T-helper 2 cell treated with Interferon-gamma antibody and Interleukin-4, amounts not matched to agents 5 μg/mL and 100 μg/mL, for 36 hours (primary cell): ENCODE results near the gene IFITM2.
"Not testable (repeated sequence)": the region's sequence is repeated elsewhere in the genome, so short reads cannot be mapped to it uniquely, and the experiment has no call there.

Experiments used
- DNase-seq: peaks from one replicate; pipeline ENCODE4 v3.0.0; 2021; ENCODE audit warnings: low spot score
- H3K27ac Mint-ChIP-seq: one replicate; pipeline ENCODE4 v1.8.0; 2021; ENCODE audit warnings: mild to moderate bottlenecking, mixed read lengths
- H3K27me3 Mint-ChIP-seq: one replicate; pipeline ENCODE4 v1.8.0; 2021; ENCODE audit warnings: low read depth, mixed read lengths
- H3K36me3 Mint-ChIP-seq: one replicate; pipeline ENCODE4 v1.8.0; 2021; ENCODE audit warnings: low read depth, mixed read lengths
- H3K4me1 Mint-ChIP-seq: one replicate; pipeline ENCODE4 v1.8.0; 2021; ENCODE audit warnings: low read depth, mixed read lengths
- H3K4me3 Mint-ChIP-seq: one replicate; pipeline ENCODE4 v1.8.0; 2022; ENCODE audit warnings: mild to moderate bottlenecking, moderate library complexity, mixed read lengths
- H3K9me3 Mint-ChIP-seq: one replicate; pipeline ENCODE4 v1.8.0; 2021; ENCODE audit warnings: mixed read lengths

The IFITM2 gene

GRCh38 chr11:315516-315994, 7.9 kb downstream of the IFITM2 start:
- DNase-seq, result no peak
- H3K9me3 Mint-ChIP-seq, result no peaks in the 10 kb centered on the region
- no peaks in the 10 kb centered on the region for H3K27me3 Mint-ChIP-seq
- H3K36me3 Mint-ChIP-seq, result peaks cover 46% of the 10 kb centered on the region
- peak overlapping the region; percentile 90 for H3K27ac Mint-ChIP-seq
- peak overlapping the region; percentile 96 for H3K4me3 Mint-ChIP-seq
- H3K4me1 Mint-ChIP-seq, result peaks cover 31% of the 10 kb centered on the region

GRCh38 chr11:316031-316701, 8.6 kb downstream of the IFITM2 start:
- H3K9me3 Mint-ChIP-seq, result no peaks in the 10 kb centered on the region
- H3K4me1 Mint-ChIP-seq, result peaks cover 32% of the 10 kb centered on the region
- peak overlapping the region; percentile 96 for H3K27ac Mint-ChIP-seq
- no peaks in the 10 kb centered on the region for H3K27me3 Mint-ChIP-seq
- H3K4me3 Mint-ChIP-seq, result peak overlapping the region; percentile 96
- peaks cover 47% of the 10 kb centered on the region for H3K36me3 Mint-ChIP-seq
- DNase-seq, result no peak

GRCh38 chr11:316891-317301, 9.3 kb downstream of the IFITM2 start:
- Mint-ChIP-seq H3K27me3 (no peaks in the 10 kb centered on the region), H3K4me3 (peak overlapping the region; percentile 96), H3K9me3 (no peaks in the 10 kb centered on the region), H3K27ac (peak overlapping the region; percentile 96), H3K4me1 (peaks cover 30% of the 10 kb centered on the region), H3K36me3 (peaks cover 46% of the 10 kb centered on the region)
- DNase-seq, result no peak

GRCh38 chr11:317668-318404, 10.2 kb downstream of the IFITM2 start:
- Mint-ChIP-seq H3K4me3 (peak overlapping the region; percentile 96), H3K27ac (peak overlapping the region; percentile 96), H3K36me3 (peaks cover 44% of the 10 kb centered on the region), H3K4me1 (peaks cover 22% of the 10 kb centered on the region)
- H3K27me3 Mint-ChIP-seq, DNase-seq, H3K9me3 Mint-ChIP-seq: not testable (repeated sequence)

GRCh38 chr11:318405-319120, 10.9 kb downstream of the IFITM2 start:
- not testable (repeated sequence) for H3K9me3 Mint-ChIP-seq, H3K4me3 Mint-ChIP-seq, H3K27ac Mint-ChIP-seq, DNase-seq, H3K27me3 Mint-ChIP-seq
- Mint-ChIP-seq H3K36me3 (peaks cover 43% of the 10 kb centered on the region), H3K4me1 (peaks cover 17% of the 10 kb centered on the region)

GRCh38 chr11:319121-319887, 11.7 kb downstream of the IFITM2 start:
- H3K9me3 Mint-ChIP-seq, DNase-seq, H3K27me3 Mint-ChIP-seq: not testable (repeated sequence)
- Mint-ChIP-seq H3K4me1 (peaks cover 21% of the 10 kb centered on the region), H3K36me3 (peaks cover 39% of the 10 kb centered on the region), H3K4me3 (peak overlapping the region; percentile 74), H3K27ac (peak overlapping the region; percentile 79)

- not testable (repeated sequence) for H3K27me3 Mint-ChIP-seq, H3K9me3 Mint-ChIP-seq, DNase-seq
- H3K4me3 Mint-ChIP-seq, result peak overlapping the region; percentile 74
- H3K36me3 Mint-ChIP-seq, result peaks cover 33% of the 10 kb centered on the region
- peaks cover 25% of the 10 kb centered on the region for H3K4me1 Mint-ChIP-seq
- H3K27ac Mint-ChIP-seq, result peak overlapping the region; percentile 79
These were observed 12.3 kb downstream of the IFITM2 start for GRCh38 chr11:319888-320273.

GRCh38 chr11:324156-324555, 16.5 kb downstream of the IFITM2 start:
- peaks cover 10% of the 10 kb centered on the region for H3K36me3 Mint-ChIP-seq
- H3K27ac Mint-ChIP-seq, result no peak overlapping the region
- no peak for DNase-seq
- no peak overlapping the region for H3K4me3 Mint-ChIP-seq
- peaks cover 46% of the 10 kb centered on the region for H3K4me1 Mint-ChIP-seq
- H3K9me3 Mint-ChIP-seq, result no peaks in the 10 kb centered on the region
- no peaks in the 10 kb centered on the region for H3K27me3 Mint-ChIP-seq

- Mint-ChIP-seq H3K4me3 (peak overlapping the region; percentile 7), H3K27ac (peak overlapping the region; percentile 6), H3K36me3 (peaks cover 12% of the 10 kb centered on the region), H3K4me1 (peaks cover 50% of the 10 kb centered on the region)
- not testable (repeated sequence) for DNase-seq, H3K27me3 Mint-ChIP-seq, H3K9me3 Mint-ChIP-seq
These were observed 17.2 kb downstream of the IFITM2 start for GRCh38 chr11:324593-325517.

GRCh38 chr11:325796-326591, 18.4 kb downstream of the IFITM2 start:
- Mint-ChIP-seq H3K9me3 (no peaks in the 10 kb centered on the region), H3K36me3 (peaks cover 7% of the 10 kb centered on the region), H3K4me1 (peaks cover 52% of the 10 kb centered on the region), H3K4me3 (peak overlapping the region; percentile 79), H3K27ac (peak overlapping the region; percentile 95), H3K27me3 (no peaks in the 10 kb centered on the region)
- DNase-seq, result no peak

GRCh38 chr11:326592-326841, 18.9 kb downstream of the IFITM2 start:
- peaks cover 7% of the 10 kb centered on the region for H3K36me3 Mint-ChIP-seq
- peak overlapping the region; percentile 95 for H3K27ac Mint-ChIP-seq
- DNase-seq, result no peak
- peak overlapping the region; percentile 79 for H3K4me3 Mint-ChIP-seq
- no peaks in the 10 kb centered on the region for H3K27me3 Mint-ChIP-seq
- no peaks in the 10 kb centered on the region for H3K9me3 Mint-ChIP-seq
- peaks cover 57% of the 10 kb centered on the region for H3K4me1 Mint-ChIP-seq

GRCh38 chr11:326842-327580, 19.4 kb downstream of the IFITM2 start:
- Mint-ChIP-seq H3K27ac (peak overlapping the region; percentile 95), H3K4me3 (peak overlapping the region; percentile 79), H3K36me3 (peaks cover 8% of the 10 kb centered on the region), H3K9me3 (no peaks in the 10 kb centered on the region), H3K4me1 (peaks cover 62% of the 10 kb centered on the region), H3K27me3 (no peaks in the 10 kb centered on the region)
- DNase-seq, result peak; percentile 67
